Thymus (tissue), 11 donors: ENCODE measurements around the gene SFT2D3. TPM values are rescaled to one million over a fixed set of nuclear protein-coding genes. Genes with fewer than 3 reads are reported as not detected.

Experiments
- DNase-seq, 9 donors: peaks; one replicate each; pipeline ENCODE4 v3.0.0-alpha.2; 2013; ENCODE audit warnings: low spot score in 9 of 9, low read depth in 6 of 9, missing footprints in 1 of 9
- H3K27ac ChIP-seq, 2 donors: one replicate each; pipeline ENCODE4 v1.5.1; 2013; ENCODE audit warnings: control low read depth in 1 of 2, low read depth in 1 of 2, low read length in 1 of 2, mild to moderate bottlenecking in 1 of 2, moderate library complexity in 1 of 2
- H3K27me3 ChIP-seq, 2 donors: one replicate each; pipeline ENCODE4 v1.5.1; 2013; ENCODE audit warnings: low read length in 1 of 2; ENCODE audit not compliant: control insufficient read depth in 2 of 2, insufficient read depth in 1 of 2
- H3K36me3 ChIP-seq, 2 donors: one replicate each; pipeline ENCODE4 v1.5.1; 2013; ENCODE audit warnings: low read length in 1 of 2, mild to moderate bottlenecking in 1 of 2, moderate library complexity in 1 of 2; ENCODE audit not compliant: control insufficient read depth in 2 of 2, insufficient read depth in 2 of 2
- H3K4me1 ChIP-seq, 2 donors: one replicate each; pipeline ENCODE4 v1.5.1; 2013; ENCODE audit warnings: low read length in 2 of 2; ENCODE audit not compliant: control insufficient read depth in 2 of 2, insufficient read depth in 2 of 2
- H3K4me3 ChIP-seq, 2 donors: one replicate each; pipeline ENCODE4 v1.5.1; 2013; ENCODE audit warnings: low read length in 2 of 2, control low read depth in 1 of 2, mild to moderate bottlenecking in 1 of 2
- H3K9me3 ChIP-seq, 2 donors: one replicate each; pipeline ENCODE4 v1.5.1; 2013; ENCODE audit warnings: low read length in 1 of 2, mild to moderate bottlenecking in 1 of 2; ENCODE audit not compliant: control insufficient read depth in 2 of 2, insufficient read depth in 1 of 2
- WGBS: extraction: QIAGEN DNeasy Blood & Tissue Kit; methylation state at CpG from one replicate; pipeline ENCODE4 v1.1.7; 2013; 5-methylcytosine and 5-hydroxymethylcytosine counted together
- polyA plus RNA-seq: library from polyadenylated mRNA; stranded (reverse); fragments of 200-250 nt; gene quantifications from one replicate; pipeline ENCODE4 v1.2.3, GENCODE V29; 2013
- total RNA-seq: library from RNA; stranded (reverse); fragments of 120-200 nt; gene quantifications from one replicate; pipeline ENCODE4 v1.2.4, GENCODE V29; 2013
- donor health status: healthy.

Gene SFT2D3
- total and polyA plus RNA-seq, 2 donors = 7.3 to 8.8 TPM

- Histone ChIP-seq H3K27ac (no peak overlapping the region), H3K9me3 (no peaks in the 10 kb centered on the region), H3K27me3 (peaks cover 26 to 77% of the 10 kb centered on the region in 2 donors), H3K36me3 (no peaks in the 10 kb centered on the region), H3K4me3 (no peak overlapping the region), H3K4me1 (peaks cover 2 to 12% of the 10 kb centered on the region in 2 donors)
- no peak for DNase-seq
- WGBS = 93% methylated on average over 14 of the region's 14 CpGs
Measured at GRCh38 chr2:127671557-127672302, 29.6 kb upstream of the SFT2D3 start.

DNA sequence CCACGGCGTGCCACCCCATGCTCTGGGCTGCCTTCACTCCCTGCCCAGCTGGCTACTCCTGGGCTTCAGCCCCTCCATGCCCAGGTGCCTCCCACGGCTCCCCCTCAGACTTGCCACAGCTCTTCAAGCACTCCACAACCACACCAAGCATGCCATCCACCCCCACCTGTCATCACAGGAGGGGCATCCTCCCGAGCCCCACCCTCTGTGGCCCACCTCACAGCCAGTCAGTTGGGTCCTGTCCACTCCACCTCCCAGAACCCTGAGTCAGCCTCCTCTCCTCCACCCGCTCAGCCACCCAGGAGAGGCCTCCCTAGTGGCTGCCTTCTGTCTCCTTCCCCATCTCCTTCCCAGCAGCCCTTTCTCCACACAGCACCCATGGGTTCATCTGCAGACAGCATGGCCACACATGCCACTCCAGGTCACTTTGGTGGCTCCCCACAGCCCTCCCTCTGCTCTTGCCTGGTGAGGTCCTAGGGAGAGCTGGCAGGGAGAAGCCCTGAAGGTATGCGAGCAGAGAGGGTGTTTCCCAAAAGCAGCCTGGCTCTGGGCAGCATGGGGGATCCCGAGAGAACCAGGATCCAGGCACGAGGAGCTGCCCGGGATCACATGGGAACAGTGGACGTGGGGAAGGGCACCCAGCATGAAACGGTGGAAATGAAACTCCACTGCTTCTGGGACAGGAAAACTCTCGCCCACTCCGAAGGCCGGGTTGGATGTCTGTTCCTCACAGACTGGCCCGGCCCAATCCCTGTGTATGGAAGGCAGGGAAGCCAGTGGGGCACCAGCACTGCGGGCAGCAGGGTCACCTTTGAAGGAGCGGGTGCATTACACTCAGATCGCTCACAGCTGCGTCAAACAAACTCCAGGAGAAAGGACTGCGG, 28.7 kb upstream of the SFT2D3 start:
- WGBS = 93% methylated on average over 20 of the region's 20 CpGs
- peaks cover 29 to 81% of the 10 kb centered on the region in 2 donors for H3K27me3 ChIP-seq
- DNase-seq = no peak

DNA sequence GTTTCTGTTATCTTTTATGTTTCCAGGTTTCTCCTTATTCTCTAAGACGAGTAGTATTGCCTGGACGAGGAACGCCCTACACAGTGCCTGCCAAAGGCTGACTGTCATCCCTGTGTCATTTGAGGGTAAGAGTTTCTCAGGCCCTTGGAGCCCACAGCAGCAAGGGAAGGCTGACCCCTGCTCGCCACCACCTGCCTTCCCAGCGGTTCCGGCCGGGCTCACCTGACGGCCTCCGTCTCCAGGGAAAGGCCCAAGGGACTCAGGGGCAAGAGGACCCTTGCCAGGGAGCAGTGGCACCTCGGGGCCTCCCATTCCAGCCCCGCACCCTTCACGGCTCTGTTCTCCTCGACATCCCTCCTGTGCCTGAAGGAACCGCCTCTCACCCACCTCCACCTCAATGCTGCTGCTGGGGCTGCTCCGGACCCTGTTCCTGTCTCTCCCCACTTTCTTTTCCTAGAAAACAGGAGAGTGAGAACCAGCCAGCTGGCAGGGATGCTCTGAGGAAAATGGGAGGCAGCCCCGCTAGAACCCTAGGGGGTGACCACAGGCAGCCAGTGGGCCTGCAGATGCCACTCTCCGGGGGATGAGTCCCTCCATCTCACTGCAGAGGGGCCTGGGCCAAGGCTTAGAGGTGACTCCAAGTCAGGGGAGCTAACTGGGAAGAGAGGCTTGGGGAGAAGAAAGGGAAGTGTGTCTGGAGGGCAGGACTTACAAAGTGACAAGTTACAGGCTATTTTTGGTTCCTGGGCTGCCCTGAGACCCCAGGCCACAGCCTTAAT, 27.8 kb upstream of the SFT2D3 start:
- no peak for DNase-seq
- 97% methylated on average over 17 of the region's 17 CpGs for WGBS
- H3K4me1 ChIP-seq = peaks cover 2 to 12% of the 10 kb centered on the region in 2 donors

More for the DNA sequence above, 28.7 kb upstream of the SFT2D3 start:
- Histone ChIP-seq H3K36me3 (no peaks in the 10 kb centered on the region), H3K9me3 (no peaks in the 10 kb centered on the region), H3K4me1 (peaks cover 2 to 12% of the 10 kb centered on the region in 2 donors), H3K4me3 (no peak overlapping the region), H3K27ac (no peak overlapping the region)

GRCh38 chr2:127674241-127675209, 26.8 kb upstream of the SFT2D3 start:
- peak overlapping the region in 1 of 2 donors; percentile 48 for H3K4me3 ChIP-seq
- no peak overlapping the region for H3K27ac ChIP-seq
- H3K27me3 ChIP-seq = peaks cover 29 to 86% of the 10 kb centered on the region in 2 donors
- H3K4me1 ChIP-seq = peaks cover 2 to 12% of the 10 kb centered on the region in 2 donors
- no peaks in the 10 kb centered on the region for H3K36me3 ChIP-seq
- WGBS = 10% methylated on average over 72 of the region's 72 CpGs
- DNase-seq = peak in 1 of 9 donors; percentile 22
- no peaks in the 10 kb centered on the region for H3K9me3 ChIP-seq

More for the DNA sequence above, 27.8 kb upstream of the SFT2D3 start:
- Histone ChIP-seq H3K4me3 (no peak overlapping the region), H3K27me3 (peaks cover 29 to 87% of the 10 kb centered on the region in 2 donors), H3K36me3 (no peaks in the 10 kb centered on the region), H3K27ac (no peak overlapping the region), H3K9me3 (no peaks in the 10 kb centered on the region)

DNA sequence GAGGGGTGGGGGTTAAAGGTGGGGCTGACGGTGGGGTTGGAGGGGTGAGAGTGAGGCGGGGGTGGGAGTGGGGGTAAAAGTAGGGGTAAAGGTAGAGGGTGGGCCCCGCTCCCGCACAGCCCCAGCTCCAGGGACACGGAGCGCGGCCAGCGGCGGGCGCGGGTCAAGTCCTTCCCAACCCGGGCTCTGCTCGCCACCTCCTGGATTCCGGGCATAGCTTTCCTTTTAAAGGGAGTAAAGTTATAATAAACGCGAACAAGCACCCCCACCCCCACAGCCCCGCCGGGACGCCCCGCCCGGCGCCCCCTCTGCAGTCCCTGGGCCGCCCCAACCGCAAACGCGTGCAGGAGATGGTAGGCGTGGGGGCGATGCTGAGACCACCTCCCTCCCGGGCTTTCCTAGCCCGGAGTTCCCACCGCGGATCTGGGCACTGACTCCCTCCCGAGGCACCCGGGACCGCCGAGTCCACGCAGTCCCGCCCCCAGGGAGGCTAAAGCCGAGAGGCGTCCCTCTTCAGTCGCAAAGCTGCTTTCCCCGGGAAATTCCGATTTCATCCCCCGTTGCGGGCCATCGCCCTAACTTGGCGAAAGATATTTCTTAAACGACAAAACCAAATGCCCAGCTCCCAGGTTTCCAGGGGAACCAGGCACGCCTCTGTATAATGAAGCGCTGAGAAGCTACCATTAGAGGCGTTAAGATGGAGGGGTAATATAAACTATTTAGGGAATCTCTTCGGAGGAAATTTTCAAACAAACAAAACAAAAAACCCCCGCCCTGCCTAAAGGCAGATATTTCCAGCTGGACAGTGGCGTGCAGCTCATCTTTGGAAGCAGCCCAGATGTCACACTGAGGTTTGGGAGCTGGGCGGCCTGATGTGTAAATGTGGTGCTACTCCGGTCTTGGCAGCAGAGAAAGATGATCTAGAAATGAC, 25.7 kb upstream of the SFT2D3 start, which contains the start of gene LIMS2:
Gene LIMS2, minus strand, starts transcription at position 200 of the 931 bp plus-strand sequence. CDS start 506 bp downstream, outside the sequence.
- peaks cover 29 to 86% of the 10 kb centered on the region in 2 donors for H3K27me3 ChIP-seq
- 12% methylated on average over 56 of the region's 56 CpGs for WGBS
- no peak within 1 kb of the TSS for H3K27ac ChIP-seq
- H3K4me3 ChIP-seq = peak within 1 kb of the TSS in 1 of 2 donors; percentile 48
- H3K36me3 ChIP-seq = no peaks in the 10 kb centered on the region
- DNase-seq = no peak
- H3K9me3 ChIP-seq = no peaks in the 10 kb centered on the region
- peaks cover 2 to 18% of the 10 kb centered on the region in 2 donors for H3K4me1 ChIP-seq

- Histone ChIP-seq H3K4me1 (peaks cover 2 to 24% of the 10 kb centered on the region in 2 donors), H3K27me3 (peaks cover 29 to 83% of the 10 kb centered on the region in 2 donors), H3K36me3 (no peaks in the 10 kb centered on the region), H3K4me3 (no peak overlapping the region), H3K27ac (no peak overlapping the region), H3K9me3 (no peaks in the 10 kb centered on the region)
- no peak for DNase-seq
- 98% methylated on average over 2 of the region's 2 CpGs for WGBS
Measured at GRCh38 chr2:127676906-127677305, 24.4 kb upstream of the SFT2D3 start.

- Histone ChIP-seq H3K27ac (no peak overlapping the region), H3K9me3 (no peaks in the 10 kb centered on the region), H3K27me3 (peaks cover 24 to 66% of the 10 kb centered on the region in 2 donors), H3K4me3 (no peak overlapping the region), H3K4me1 (peaks cover 2 to 24% of the 10 kb centered on the region in 2 donors), H3K36me3 (no peaks in the 10 kb centered on the region)
- WGBS = 95% methylated on average over 10 of the region's 10 CpGs
- DNase-seq = no peak
Measured at GRCh38 chr2:127678531-127678930, 22.8 kb upstream of the SFT2D3 start.
